Epidermal melanocyte (primary cell): Measurements from ENCODE around the gene NEK8.

ENCODE experiments used
- DNase-seq: peaks from one replicate; pipeline ENCODE4 v3.0.0; 2011; ENCODE audit warnings: low spot score; ENCODE audit not compliant: insufficient read length

Gene NEK8

DNA sequence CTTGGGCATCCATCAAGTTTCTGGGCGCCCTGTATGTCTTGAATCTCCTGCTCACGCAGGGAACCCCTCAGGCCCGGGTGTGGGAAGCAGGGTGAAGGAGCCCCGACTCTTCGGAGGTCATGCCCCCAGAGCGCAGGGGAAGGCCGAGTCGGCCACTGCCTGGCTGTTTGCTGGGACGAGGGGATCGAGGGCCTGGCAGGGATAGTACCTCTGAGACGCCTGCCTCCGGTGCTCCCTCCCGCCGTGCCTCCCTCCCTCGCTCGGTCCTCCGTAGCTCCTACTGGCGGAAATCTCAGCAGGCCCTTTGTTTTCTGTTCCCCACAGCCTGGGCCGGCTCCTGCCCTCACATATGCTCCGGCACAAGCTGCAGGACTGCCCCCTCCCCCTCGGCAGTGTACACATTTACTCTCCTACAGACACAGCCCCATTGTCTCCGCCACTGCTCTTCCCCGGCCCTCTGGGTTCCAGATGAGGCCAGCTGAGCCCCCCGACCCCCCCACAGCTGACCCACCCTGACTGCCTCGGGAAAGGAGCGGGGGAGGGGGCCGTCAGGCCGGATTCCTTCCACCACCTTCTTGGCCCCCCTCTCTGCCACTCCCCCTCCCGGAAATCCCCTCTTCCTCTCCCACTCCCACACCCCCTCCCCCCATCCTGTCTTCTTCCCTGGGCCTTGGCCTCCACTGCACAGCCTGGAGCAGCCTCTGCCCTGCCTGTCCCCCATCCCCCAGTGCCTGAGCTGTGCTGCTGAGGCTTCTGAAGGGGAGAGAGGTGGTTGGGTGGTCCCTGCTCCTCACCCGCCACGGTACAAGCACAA, 16.6 kb downstream of the NEK8 start:
- DNase-seq = peak; percentile 51

DNA sequence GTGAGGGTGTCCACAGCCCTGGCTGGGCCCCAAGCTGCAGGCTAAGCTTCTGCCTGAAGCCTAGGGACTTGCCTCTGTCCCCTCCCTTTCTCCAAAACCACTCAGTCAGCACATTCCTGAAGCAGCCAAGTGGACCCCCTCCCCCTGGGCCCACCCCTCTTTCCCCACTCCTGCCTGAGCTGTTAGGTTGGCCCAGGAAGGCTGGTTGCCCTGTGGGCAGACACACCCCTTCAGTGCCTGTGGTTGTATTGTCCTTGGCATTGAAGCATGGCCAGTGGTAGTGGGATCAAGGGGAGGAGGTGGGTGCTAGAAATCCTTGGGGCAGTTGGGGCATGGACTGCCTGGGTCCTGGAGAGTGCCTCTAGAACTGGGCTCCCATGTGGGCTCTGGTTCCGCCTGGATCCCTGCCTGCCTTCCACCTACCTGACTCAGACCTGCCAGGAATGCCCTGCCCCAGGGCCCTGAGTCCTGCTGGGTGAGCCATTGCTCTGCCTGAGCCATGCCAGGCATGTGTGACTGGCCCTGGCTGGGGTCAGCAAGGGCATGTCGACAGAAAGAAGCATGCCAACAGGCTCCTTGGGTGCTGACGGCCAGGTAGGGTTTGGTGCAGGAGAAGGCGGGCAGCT, 17.3 kb downstream of the NEK8 start:
- no peak for DNase-seq

DNA sequence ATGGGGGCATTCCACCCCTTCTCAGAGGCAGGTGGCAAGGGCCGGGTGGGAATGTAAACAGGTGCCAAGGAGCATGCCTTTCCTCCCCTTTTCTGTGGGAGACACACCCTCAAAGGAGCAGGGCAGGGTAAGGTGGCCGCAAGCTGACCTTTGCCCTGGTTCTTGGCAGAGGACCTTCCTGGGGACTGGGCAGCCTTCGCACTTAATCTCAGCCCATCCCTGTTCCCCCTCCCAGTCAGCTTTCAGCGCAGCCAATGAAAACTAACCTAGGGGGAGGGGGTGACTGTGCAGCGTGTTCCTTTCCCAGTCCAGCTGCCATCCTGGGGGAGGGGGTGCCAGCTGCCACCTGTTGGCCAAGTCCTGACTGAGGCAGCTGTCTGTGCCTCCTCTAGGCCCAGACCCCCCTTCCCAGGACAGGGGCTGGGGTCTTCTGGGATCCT, 18.0 kb downstream of the NEK8 start:
- DNase-seq = no peak

DNA sequence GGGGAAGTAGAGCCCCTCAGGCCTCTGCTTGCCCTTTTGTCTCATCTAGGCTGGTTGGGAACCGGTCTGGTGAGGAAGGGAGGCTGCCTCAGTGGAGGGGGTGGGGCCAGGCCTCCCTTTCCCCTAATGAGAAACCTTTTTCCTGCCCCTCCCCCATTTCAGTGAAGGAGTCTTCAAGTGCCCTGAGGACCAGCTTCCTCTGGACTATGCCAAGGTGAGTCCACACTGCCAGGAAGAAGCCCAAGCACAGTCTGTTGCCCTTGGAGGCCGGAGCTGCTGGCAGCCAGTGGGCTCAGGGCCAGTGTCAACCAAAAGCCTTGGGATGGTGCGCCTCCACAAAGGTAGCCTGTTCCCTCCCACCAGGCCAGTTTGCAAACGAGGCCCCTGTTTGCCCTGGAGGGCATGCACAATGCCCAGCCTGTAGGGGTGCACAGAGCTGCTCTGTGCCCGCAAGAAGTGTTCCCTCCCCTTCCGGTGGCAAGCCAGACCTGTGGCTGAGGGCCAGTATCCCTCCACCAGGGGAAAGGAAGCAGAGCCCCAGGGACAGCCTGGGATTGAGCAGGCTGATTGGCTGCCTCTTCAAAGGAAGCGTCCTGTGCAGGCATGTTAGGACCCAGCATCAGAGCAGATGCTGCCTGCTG, 18.6 kb downstream of the NEK8 start:
- DNase-seq = no peak

DNA sequence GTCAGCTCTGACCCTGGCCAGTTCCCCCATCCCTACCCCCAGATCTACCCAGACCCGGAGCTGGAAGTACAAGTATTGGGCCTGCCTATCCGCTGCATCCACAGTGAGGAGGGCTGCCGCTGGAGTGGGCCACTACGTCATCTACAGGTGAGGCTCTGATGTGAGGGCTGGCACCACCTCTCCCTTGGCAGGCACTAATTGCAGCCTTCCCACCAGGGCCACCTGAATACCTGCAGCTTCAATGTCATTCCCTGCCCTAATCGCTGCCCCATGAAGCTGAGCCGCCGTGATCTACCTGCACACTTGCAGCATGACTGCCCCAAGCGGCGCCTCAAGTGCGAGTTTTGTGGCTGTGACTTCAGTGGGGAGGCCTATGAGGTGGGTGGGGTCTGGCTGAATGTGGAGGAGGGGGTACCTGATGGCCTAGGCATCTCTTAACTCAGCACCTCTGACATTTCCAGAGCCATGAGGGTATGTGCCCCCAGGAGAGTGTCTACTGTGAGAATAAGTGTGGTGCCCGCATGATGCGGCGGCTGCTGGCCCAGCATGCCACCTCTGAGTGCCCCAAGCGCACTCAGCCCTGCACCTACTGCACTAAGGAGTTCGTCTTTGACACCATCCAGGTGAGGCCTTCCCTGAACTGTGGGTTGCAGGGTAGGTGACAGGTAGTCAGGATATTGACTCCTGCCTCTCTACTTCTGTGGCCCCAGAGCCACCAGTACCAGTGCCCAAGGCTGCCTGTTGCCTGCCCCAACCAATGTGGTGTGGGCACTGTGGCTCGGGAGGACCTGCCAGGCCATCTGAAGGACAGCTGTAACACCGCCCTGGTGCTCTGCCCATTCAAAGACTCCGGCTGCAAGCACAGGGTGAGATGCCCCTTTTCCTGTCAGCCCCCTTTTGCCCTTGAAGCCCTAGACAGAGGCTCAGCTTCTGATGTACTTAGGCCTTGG, 19.5 kb downstream of the NEK8 start:
- DNase-seq = no peak

DNA sequence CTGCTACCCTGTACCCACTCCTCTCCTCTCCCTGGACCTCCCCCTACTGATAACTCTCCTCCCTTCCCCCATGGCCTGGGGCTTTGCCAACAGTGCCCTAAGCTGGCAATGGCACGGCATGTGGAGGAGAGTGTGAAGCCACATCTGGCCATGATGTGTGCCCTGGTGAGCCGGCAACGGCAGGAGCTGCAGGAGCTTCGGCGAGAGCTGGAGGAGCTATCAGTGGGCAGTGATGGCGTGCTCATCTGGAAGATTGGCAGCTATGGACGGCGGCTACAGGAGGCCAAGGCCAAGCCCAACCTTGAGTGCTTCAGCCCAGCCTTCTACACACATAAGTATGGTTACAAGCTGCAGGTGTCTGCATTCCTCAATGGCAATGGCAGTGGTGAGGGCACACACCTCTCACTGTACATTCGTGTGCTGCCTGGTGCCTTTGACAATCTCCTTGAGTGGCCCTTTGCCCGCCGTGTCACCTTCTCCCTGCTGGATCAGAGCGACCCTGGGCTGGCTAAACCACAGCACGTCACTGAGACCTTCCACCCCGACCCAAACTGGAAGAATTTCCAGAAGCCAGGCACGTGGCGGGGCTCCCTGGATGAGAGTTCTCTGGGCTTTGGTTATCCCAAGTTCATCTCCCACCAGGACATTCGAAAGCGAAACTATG, 20.4 kb downstream of the NEK8 start:
- no peak for DNase-seq

DNA sequence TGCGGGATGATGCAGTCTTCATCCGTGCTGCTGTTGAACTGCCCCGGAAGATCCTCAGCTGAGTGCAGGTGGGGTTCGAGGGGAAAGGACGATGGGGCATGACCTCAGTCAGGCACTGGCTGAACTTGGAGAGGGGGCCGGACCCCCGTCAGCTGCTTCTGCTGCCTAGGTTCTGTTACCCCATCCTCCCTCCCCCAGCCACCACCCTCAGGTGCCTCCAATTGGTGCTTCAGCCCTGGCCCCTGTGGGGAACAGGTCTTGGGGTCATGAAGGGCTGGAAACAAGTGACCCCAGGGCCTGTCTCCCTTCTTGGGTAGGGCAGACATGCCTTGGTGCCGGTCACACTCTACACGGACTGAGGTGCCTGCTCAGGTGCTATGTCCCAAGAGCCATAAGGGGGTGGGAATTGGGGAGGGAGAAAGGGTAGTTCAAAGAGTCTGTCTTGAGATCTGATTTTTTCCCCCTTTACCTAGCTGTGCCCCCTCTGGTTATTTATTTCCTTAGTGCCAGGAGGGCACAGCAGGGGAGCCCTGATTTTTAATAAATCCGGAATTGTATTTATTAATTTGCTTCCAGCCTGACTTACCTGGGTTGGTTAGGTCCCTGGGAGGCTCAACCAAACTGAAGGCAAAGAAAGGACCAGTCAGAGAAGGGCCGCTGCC, 21.1 kb downstream of the NEK8 start:
- no peak for DNase-seq

DNA sequence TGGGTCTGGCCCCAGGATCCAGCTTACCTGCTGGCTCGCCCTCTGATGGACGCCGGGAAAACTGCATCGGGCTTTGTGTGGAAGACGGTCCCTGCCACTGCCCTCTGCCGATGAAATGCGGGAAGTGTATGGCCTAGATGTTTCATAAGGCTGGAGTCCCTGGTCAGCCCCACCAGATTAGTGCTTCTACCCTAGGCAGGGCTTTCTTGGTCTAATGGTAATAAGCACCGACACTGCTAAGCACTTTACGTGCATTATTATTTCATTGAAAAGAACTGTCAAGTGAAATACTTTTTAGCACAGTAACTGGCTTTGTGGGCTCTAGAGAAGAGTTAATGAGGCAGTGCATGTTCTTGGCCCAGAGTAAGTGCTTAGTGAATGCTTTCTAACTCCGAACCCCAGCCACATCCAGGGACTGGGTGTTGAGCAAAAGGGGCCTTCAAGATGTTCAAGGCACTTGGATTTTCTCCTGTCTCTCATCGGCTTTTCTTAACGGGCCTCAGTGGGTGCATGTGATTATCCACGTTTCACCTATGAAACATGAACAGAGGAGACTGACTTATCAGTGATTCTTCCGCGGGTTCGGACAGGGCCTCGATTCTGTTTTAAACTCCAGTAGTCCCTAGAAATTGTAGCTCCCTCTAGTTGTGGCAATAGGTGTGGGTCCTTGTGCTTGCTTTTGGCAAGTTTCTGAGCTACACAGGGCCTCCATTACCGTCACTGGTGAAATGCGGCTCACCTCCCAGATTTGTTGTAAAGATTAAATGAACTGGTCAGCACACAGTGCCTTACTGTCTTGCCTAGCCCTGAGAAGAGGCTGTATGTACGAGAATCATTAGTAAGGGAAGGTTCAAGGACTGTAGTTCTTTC, 21.8 kb downstream of the NEK8 start:
- DNase-seq = peak; percentile 75

DNA sequence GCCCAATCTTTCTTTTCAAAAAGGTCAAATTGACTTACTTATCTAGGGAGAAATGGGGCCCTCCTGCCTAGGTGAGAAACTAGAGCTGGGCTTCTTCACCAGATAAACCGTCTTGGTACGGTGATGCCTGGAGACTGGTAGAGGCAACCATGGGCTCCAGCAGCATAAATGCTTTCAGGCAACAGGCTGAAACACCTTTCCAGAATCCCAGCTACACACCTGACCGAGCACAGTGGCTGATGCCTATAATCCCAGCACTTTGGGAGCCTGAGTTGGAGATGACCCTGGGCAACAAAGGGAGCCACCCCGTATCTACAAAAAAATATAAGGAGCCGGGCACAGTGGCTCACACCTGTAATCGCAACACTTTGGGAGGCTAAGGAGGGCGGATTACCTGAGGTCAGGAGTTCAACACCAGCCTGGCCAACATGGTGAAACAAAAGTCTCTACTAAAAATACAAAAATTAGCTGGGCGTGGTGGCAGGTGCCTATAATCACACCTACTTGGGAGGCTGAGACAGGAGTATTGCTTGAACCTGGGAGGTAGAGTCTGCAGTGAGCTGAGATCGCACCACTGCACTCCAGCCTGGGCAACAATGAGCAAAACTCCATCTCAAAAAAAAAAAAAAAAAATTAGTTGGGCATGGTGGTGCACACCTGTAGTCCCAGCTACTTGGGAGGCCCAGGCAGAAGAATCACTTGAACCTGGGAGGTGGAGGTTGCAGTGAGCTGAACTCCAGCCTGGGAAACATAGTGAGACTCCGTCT, 23.2 kb downstream of the NEK8 start:
- no peak for DNase-seq

DNA sequence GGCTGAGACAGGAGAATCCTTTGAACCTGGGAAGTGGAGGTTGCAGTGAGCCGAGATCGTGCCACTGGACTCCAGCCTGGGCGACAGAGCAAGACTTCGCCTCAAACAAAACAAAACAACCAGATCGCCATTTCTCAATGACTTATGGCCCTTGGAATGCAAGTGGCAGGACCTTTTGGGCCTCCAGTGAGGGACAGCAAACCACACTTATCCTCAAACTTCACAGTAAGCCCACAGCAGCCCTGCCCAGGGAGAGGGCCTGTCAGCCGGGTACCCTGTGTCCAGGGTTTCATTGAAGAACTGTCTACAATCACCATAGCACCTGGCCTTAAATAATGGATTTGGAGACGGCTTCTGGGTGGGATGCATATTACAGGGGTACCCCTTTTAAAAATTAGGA, 26.9 kb downstream of the NEK8 start:
- DNase-seq = no peak

DNA sequence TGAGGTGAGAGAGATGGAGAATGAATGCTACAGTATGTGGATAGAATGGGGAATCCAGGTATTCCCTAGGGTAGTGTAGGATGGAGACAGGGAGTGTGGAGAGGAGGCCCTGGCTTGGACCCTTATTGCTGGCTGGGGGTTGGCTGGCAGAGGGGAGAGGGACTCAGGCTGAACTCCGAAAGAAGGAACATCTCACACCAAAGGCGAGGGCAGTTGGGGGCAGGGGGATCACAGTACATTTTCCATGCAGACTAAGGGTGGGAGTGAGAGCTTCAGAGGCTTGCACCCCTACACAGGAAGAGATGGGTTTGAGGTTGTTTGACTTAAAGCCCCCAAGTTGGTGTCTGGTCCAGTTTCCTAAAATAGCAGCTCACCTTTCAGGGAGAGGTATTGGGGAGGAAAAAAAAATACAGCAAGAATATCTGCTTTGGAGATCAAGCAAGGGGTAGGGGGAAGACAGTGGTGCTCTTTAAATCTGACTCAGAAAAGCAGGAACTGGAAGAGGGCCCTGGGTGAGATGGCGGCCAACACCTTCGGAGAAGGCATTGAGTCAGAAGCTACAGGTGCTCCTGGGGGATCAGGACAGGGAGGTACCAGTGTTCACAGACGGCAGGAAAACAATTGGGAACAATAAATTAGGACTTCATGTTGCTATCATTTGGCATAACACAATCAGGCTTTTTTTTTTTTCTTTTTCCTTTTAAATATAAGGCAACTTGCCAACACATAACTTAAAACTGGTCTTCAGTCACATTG, 27.6 kb downstream of the NEK8 start:
- no peak for DNase-seq

DNA sequence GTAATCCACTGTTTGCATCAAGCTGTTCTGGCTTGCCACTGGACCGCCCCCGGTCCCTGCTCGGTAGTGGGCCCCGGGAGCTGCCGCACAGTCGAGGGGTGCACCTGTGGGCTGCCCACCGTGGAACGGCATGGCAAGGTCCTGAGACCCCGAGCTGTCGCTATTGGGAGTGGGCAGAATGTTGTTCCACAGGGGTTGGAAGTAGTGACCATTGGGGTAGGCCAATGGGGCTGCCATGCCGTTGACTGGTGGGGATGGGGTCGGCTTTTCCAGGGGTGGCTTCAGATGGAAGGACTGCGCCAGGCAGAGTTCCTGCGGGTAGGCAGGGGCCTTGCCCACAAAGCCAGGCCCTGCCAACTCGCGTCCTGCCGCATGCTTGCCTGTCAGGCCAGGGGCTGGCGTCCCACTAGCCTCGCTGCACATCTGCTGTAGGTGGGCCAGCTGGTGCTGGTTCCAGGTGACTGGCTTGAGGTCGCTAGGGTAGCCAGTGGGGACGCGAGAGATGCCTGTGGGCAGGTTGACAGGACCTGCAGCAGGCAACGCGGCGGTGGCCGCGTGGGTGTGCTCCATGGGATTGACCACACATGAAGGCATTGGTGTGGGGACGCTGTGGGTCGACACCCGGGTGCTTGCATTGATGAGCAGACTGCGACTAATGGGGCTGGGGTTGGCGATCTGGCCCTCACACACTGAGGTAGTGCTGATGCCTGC, 30.0 kb downstream of the NEK8 start:
- no peak for DNase-seq

DNA sequence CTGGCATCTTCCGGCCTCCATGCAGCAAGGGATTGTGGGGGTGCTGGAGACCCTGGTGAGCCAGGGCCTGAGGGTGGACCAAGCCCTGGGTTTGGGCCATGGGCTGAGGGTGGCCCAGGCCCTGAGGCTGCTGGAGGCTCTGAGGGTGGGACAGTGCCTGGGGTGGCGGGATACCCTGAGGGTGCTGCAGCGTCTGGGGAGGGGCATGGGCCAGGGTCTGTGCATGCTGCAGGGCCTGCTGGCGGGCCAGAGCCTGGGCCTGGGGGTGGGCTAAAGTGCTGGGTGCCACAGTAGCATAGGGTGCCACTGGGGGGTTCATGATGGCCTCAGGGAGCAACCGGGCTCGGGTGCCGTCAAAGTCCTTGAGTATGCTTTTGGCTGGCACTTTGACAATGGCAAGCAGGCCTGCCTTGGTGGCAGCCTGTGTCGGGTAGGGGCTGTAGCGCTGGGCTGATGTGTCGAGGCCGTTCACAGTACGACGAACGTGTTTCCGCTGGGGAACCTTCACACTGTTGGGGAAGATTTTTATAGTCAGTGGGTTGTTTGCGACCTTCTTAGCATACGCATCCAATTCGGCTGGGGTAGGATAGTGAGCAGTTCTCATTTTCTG, 30.8 kb downstream of the NEK8 start:
- no peak for DNase-seq

DNA sequence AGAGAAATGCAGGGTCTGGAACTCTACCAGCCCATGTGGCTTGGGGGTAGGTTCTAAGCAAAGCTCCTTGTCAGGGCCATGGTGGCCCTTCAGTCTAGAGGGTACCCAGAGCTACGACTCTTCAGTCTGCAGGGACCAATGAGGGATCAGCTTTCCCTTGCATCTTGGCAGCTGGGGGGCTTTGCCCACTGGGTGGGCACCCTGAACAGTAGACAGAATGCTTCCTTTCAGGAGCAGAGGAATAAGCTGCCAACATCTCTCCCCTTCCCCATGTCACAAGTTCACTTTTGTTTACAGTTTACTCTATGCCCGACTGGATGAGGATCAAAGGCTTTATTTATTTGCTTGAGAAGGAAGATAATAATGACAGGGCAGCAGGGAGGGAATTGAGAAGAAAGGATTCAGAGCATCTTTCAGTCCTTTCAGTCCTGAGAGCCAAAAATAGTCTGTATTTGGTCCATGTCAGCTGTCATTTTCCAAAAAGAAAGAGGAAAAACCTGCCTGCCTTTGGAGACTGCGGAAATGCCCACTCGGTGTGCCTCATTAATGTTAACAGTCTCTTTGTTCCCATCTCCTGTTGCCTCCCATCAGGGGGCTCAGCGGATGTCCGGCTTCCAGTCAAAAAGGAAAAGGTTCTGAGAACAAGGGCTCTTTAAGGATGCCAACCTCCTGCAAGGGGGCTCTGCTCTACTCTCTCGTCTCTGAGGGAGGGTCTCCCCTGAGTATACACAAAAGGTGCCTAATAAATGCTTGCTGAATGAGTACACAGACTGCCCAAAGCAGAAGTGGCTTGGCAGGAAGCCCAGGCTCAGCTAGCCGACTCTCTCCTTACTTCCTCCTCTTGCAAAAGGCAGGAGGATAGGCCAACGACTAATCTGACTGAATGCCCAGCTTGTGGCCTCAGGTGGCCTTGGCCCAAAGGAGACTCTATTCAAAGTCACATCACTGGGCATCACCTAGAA, 32.3 kb downstream of the NEK8 start:
- DNase-seq = no peak

DNA sequence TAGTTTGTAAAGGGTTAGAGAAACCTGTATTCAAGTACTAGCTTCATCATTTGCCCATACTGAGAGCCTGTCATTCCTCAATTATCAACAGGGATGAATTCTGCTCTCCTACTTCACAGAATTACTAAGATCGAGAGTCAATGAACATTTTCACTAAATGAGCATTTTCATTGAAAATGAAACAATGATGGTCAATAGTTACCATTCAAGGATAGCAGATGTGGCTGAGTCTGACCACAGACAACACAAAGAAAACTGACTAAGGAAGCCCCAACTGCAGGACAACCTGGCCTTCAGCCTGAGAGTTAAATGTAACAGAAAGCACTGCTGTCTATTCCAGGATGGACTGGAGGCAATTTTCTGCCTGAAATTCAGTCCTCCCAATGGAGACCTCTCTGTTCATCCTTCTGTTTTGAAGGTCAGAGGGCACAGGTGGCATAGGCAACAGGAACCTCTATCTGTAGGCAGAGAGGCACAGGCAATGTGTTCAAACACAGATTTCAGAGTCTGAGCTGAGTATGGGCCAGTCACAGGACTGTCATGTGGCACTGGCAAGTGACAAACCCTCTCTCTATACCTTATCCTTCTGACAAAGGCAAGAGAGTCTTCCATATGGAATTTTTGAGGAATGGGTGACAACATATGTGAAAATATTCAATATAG, 34.7 kb downstream of the NEK8 start:
- no peak for DNase-seq
